ENCODE data around the gene LRRC55. TPM values are rescaled to one million over a fixed set of nuclear protein-coding genes. Genes with fewer than 3 reads are reported as not detected.
A peak's percentile ranks its signal among the peaks of the same experiment; 100 is the strongest.

The LRRC55 gene
- total RNA-seq (not detected in 2 replicates), polyA plus RNA-seq (not detected in 2 replicates), polyA minus RNA-seq (not detected in 2 replicates), Bru-seq, nascent RNA (not detected), BruChase-seq, experiment 1, labeled RNA remaining after a 6-hour chase (percentile 8 among the genes with signal in this experiment), BruChase-seq, experiment 2, labeled RNA remaining after a 2-hour chase (not detected)
- not detected in 2 replicates for polyA plus RNA-seq (2011; cell fraction: cytosol; rRNA removed)
- polyA plus RNA-seq (2011; cell fraction: nucleus; rRNA removed): not detected in 2 replicates
- not detected in 2 replicates for polyA plus RNA-seq (2012)
- polyA minus RNA-seq (2011; cell fraction: cytosol; rRNA and poly(A)+ RNA removed): not detected
- not detected in 2 replicates for polyA minus RNA-seq (2011; cell fraction: nucleus; rRNA and poly(A)+ RNA removed)
- long read RNA-seq: 0 reads

- no peak for TF ChIP-seq CTCF (IDR thresholded peaks at IDR 0.05; ENCODE audit: extremely low read depth in 1 of 2, insufficient read depth in 1 of 2, low read depth in 1 of 2, low read length in 2 of 2)
- no peak for TF ChIP-seq MAX (IDR thresholded peaks at IDR 0.05; ENCODE audit: insufficient read depth, insufficient read length)
- TF ChIP-seq POLR2AphosphoS5 (IDR thresholded peaks at IDR 0.05; ENCODE audit: insufficient read depth, low read depth, low read length): no peak
- TF ChIP-seq FOS (IDR thresholded peaks at IDR 0.05; ENCODE audit: borderline replicate concordance, insufficient read depth, low read length): no peak
- no peak for TF ChIP-seq EZH2 (IDR thresholded peaks at IDR 0.05; ENCODE audit: borderline replicate concordance, low read depth, low read length, severe bottlenecking)
- TF ChIP-seq MYC (IDR thresholded peaks at IDR 0.05; ENCODE audit: low read depth, low read length): no peak
- no peak for TF ChIP-seq POLR2A (IDR thresholded peaks at IDR 0.05; ENCODE audit: low read depth, low read length)
- TF ChIP-seq JUN (IDR thresholded peaks at IDR 0.05; ENCODE audit: borderline replicate concordance, insufficient read depth, insufficient read length, low read depth): no peak
- no peak for TF ChIP-seq GATA2 (IDR thresholded peaks at IDR 0.05; ENCODE audit: insufficient read depth, insufficient read length, low read depth, low read length)
- Histone ChIP-seq H3K9ac (replicated peaks; ENCODE audit: extremely low read depth, insufficient read depth, low read length) (no peak within 1 kb of the TSS), H3K4me3 (replicated peaks in 1 of 3; ENCODE audit: insufficient read depth in 1 of 3, low read depth in 1 of 3, low read length in 3 of 3) (no peak within 1 kb of the TSS), H3K27ac (ENCODE audit: insufficient read depth, low read depth, low read length) (no peak within 1 kb of the TSS), H3K9me1 (replicated peaks; ENCODE audit: control insufficient read depth, extremely low read depth, insufficient read depth, low read length) (no peaks in the 10 kb centered on the region), H3K4me1 (ENCODE audit: control insufficient read depth, extremely low read depth, insufficient read depth, low read length) (no peaks in the 10 kb centered on the region), H3K9me3 (replicated peaks; ENCODE audit: control insufficient read depth, insufficient read depth, low read length) (no peaks in the 10 kb centered on the region), H3K79me2 (ENCODE audit: control insufficient read depth, insufficient read depth, low read length) (no peaks in the 10 kb centered on the region), H4K20me1 (replicated peaks; ENCODE audit: control insufficient read depth, extremely low read depth, insufficient read depth, low read length) (no peaks in the 10 kb centered on the region), H3K36me3 (ENCODE audit: control insufficient read depth in 2 of 2, extremely low read depth in 1 of 2, insufficient read depth in 2 of 2, low read length in 2 of 2) (no peaks in the 10 kb centered on the region), H3K27me3 (ENCODE audit: control insufficient read depth in 2 of 2, insufficient read depth in 2 of 2, low read length in 2 of 2) (no peaks in the 10 kb centered on the region), H2AFZ (ENCODE audit: low read depth, low read length) (no peak within 1 kb of the TSS), H3K4me2 (ENCODE audit: insufficient read depth, low read length) (no peak within 1 kb of the TSS)
- CTCF ChIA-PET: no interaction called here
- DNase-seq (ENCODE audit: low read depth, low spot score) (no peak), FAIRE-seq (no peak)
- POLR2A ChIA-PET: no interaction called here
- intact Hi-C loops (cut with micrococcal nuclease) (no loop called here), dilution Hi-C loops (cut with MboI; ENCODE audit: extremely low pct_ligation_motif_present, low sequenced_read_pairs) (no loop called here)
- no TSS peak for BruUV-seq (replicated peaks)
Measured at GRCh38 chr11:57181678-57182305, at the start of gene LRRC55. TSS of gene LRRC55 (plus strand) at chr11:57181953. CDS start at chr11:57182023, 70 bp downstream.

All from endothelial cell of umbilical vein (primary cell).